ENCODE data around the gene CRMP1.

DNA sequence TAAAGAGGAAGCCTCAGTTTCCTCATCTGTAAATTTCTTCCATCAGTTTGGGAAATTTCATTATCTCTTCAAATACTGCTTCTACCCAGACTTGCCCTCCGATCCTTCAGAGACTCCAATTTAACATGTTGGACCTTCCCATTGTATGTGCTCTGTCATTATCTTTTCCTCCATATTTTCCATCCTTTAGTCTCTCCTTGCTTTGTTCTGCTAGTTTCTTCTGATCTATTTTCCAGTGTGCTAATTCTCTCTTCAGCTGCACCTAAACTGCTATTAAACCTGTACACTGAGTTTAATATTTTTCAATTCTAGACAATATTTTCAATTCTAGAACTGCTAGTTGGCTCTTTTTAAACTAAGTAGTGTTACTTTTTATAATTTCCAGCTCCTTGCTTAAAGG lies 116.4 kb downstream of the CRMP1 start:
- TF ChIP-seq CTCF (IDR thresholded peaks at IDR 0.05) (no peak), POLR2A (IDR thresholded peaks at IDR 0.05) (no peak)
